HEK293 (cell line): ENCODE measurements around the gene CDK16.

Experiments used
- SP2 ChIP-seq: fragments of 450-650 bp; formaldehyde crosslinking; IDR thresholded peaks from 2 replicates; pipeline ENCODE4 v1.5.1; 2016; ENCODE audit warnings: missing biosample characterization, missing genetic modification characterization
- ZNF138 ChIP-seq: fragments of 450-650 bp; formaldehyde crosslinking; IDR thresholded peaks from 2 replicates; pipeline ENCODE4 v1.5.1; 2016; ENCODE audit warnings: missing biosample characterization, missing genetic modification characterization, borderline replicate concordance
- ZNF274 ChIP-seq, 2 experiments: fragments of 200-500 bp in 1 of 2; fragments of 450-650 bp in 1 of 2; sonication (Bioruptor generic) in 1 of 2; formaldehyde crosslinking in 1 of 2; IDR thresholded peaks; 2 replicates each; pipeline versions ENCODE4 v1.5.1 to v1.6.1; 2014 to 2016; ENCODE audit warnings: borderline replicate concordance in 1 of 2, inconsistent platforms in 1 of 2, low read length in 1 of 2, missing biosample characterization in 1 of 2, missing genetic modification characterization in 1 of 2
- ZNF530 ChIP-seq: fragments of 450-650 bp; formaldehyde crosslinking; IDR thresholded peaks from 2 replicates; pipeline ENCODE4 v1.5.1; 2016; ENCODE audit warnings: low read depth, missing biosample characterization, missing genetic modification characterization
- ZNF707 ChIP-seq: fragments of 450-650 bp; formaldehyde crosslinking; IDR thresholded peaks from 2 replicates; pipeline ENCODE4 v1.5.1; 2016; ENCODE audit warnings: missing biosample characterization, missing genetic modification characterization
- TF ChIP-seq, protein P1 (sequence below): fragments of 450-650 bp; formaldehyde crosslinking; IDR thresholded peaks from 2 replicates; pipeline ENCODE4 v1.5.1; 2016; ENCODE audit warnings: missing biosample characterization, missing genetic modification characterization
- TF ChIP-seq, protein P2 (sequence below): fragments of 450-650 bp; formaldehyde crosslinking; IDR thresholded peaks from 2 replicates; pipeline ENCODE4 v1.5.1; 2016; ENCODE audit warnings: missing biosample characterization, missing genetic modification characterization, low read depth
- TF ChIP-seq, protein P3 (sequence below): fragments of 450-650 bp; formaldehyde crosslinking; IDR thresholded peaks from 2 replicates; pipeline ENCODE4 v1.5.1; 2016; ENCODE audit warnings: missing biosample characterization, missing genetic modification characterization

DNA sequence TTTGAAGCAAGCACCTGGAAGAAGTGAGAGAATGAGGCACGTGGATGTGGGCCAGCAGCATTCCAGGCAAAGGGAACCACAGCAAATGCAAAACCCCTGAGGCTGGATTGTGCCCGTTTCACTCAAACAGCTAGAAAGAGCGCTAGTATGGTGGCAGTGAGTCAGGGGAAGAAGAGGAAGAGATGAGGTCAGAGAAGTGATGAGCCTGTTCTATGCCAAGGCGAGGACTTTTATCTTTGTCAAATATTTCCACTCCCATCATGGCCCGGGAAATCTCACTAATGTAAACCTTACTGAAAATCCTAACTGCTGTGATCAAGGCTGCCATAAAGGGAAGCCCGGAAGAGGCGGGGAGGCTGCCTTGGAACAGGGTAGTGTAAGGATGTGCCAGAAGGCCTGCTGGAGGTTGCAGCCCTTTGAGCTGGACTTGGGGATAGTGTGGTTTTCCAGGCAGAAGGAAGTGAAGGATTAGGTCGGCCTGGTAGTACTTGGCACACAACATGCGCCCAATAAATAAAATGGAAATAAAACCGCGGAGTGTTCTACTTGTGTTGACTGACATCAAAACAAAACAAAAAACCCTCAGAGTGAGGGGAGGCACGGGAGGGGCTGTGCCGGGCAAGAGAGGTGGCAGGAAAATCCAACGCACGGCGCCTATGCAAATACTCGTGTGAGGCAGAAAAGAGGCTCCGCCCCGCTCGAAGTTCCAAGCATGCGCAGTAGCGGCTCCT lies 1.2 kb upstream of the CDK16 start:
- TF ChIP-seq, protein P1, sequence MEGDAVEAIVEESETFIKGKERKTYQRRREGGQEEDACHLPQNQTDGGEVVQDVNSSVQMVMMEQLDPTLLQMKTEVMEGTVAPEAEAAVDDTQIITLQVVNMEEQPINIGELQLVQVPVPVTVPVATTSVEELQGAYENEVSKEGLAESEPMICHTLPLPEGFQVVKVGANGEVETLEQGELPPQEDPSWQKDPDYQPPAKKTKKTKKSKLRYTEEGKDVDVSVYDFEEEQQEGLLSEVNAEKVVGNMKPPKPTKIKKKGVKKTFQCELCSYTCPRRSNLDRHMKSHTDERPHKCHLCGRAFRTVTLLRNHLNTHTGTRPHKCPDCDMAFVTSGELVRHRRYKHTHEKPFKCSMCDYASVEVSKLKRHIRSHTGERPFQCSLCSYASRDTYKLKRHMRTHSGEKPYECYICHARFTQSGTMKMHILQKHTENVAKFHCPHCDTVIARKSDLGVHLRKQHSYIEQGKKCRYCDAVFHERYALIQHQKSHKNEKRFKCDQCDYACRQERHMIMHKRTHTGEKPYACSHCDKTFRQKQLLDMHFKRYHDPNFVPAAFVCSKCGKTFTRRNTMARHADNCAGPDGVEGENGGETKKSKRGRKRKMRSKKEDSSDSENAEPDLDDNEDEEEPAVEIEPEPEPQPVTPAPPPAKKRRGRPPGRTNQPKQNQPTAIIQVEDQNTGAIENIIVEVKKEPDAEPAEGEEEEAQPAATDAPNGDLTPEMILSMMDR (tag by site-specific recombination) = no peak
- TF ChIP-seq, protein P2, sequence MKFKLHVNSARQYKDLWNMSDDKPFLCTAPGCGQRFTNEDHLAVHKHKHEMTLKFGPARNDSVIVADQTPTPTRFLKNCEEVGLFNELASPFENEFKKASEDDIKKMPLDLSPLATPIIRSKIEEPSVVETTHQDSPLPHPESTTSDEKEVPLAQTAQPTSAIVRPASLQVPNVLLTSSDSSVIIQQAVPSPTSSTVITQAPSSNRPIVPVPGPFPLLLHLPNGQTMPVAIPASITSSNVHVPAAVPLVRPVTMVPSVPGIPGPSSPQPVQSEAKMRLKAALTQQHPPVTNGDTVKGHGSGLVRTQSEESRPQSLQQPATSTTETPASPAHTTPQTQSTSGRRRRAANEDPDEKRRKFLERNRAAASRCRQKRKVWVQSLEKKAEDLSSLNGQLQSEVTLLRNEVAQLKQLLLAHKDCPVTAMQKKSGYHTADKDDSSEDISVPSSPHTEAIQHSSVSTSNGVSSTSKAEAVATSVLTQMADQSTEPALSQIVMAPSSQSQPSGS = no peak
- no peak for TF ChIP-seq ZNF138 (tag by site-specific recombination)
- TF ChIP-seq, protein P3, sequence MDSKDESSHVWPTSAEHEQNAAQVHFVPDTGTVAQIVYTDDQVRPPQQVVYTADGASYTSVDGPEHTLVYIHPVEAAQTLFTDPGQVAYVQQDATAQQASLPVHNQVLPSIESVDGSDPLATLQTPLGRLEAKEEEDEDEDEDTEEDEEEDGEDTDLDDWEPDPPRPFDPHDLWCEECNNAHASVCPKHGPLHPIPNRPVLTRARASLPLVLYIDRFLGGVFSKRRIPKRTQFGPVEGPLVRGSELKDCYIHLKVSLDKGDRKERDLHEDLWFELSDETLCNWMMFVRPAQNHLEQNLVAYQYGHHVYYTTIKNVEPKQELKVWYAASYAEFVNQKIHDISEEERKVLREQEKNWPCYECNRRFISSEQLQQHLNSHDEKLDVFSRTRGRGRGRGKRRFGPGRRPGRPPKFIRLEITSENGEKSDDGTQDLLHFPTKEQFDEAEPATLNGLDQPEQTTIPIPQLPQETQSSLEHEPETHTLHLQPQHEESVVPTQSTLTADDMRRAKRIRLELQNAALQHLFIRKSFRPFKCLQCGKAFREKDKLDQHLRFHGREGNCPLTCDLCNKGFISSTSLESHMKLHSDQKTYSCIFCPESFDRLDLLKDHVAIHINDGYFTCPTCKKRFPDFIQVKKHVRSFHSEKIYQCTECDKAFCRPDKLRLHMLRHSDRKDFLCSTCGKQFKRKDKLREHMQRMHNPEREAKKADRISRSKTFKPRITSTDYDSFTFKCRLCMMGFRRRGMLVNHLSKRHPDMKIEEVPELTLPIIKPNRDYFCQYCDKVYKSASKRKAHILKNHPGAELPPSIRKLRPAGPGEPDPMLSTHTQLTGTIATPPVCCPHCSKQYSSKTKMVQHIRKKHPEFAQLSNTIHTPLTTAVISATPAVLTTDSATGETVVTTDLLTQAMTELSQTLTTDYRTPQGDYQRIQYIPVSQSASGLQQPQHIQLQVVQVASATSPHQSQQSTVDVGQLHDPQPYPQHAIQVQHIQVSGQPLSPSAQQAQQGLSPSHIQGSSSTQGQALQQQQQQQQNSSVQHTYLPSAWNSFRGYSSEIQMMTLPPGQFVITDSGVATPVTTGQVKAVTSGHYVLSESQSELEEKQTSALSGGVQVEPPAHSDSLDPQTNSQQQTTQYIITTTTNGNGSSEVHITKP = peak; percentile 7; the same call in 1 of the 2 replicates
- no peak for TF ChIP-seq ZNF530 (tag by site-specific recombination)
- no peak for TF ChIP-seq ZNF274 (IDR thresholded peaks at IDR 0.05; ENCODE audit: low read length)
- TF ChIP-seq ZNF274 (tag by site-specific recombination; IDR thresholded peaks at IDR 0.05; ENCODE audit: borderline replicate concordance) = no peak
- no peak for TF ChIP-seq SP2 (tag by site-specific recombination)
- no peak for TF ChIP-seq ZNF707
